ENCODE results near the gene ITPRIP.

Gene ITPRIP

DNA sequence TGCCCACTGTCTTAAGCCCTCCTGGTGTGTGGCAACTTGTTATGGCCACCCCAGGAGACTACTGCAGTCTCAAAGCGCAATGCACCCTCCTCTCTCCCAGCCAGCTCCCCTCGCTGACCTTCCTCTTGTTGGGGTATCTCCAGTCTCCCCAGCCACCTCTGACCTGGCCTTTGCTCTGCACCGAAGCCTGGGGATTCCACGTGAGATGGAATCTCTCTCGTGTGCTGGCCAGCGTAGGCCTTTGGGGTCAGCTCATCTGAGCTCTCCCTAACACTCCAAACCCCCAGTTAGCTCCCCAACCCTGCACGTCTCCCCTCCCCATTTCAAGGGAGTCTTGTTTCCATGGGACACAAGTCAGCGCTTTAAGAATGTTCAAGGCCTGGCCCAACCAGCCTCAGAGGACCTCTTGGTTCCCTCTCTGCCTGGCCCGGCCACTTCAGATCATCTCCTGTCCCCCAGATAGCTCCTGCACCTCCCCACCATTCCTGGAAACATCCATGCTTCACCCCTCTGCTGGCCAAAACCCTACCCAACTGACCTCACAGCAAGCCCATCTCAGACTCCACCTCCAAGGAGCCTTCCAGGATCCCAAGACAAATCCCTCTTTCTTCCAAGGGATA, 11.2 kb downstream of the ITPRIP start:
- Histone ChIP-seq H3K4me2 (ENCODE audit: low read length) (no peak overlapping the region), H3K4me1 (ENCODE audit: insufficient read depth, low read length, severe bottlenecking) (peaks cover 29% of the 10 kb centered on the region), H3K4me3 (ENCODE audit: low read depth, low read length, poor library complexity, severe bottlenecking) (no peak overlapping the region), H3K79me2 (ENCODE audit: insufficient read depth, low read length) (no peaks in the 10 kb centered on the region), H3K9me3 (ENCODE audit: low read length) (no peaks in the 10 kb centered on the region), H3K9ac (ENCODE audit: low read length) (no peak overlapping the region), H2AFZ (ENCODE audit: low read length) (no peak overlapping the region), H3K27ac (ENCODE audit: low read depth, low read length, poor library complexity, severe bottlenecking) (no peak overlapping the region), H3K27me3 (ENCODE audit: insufficient read depth, low read length) (no peaks in the 10 kb centered on the region), H3K9me2 (ENCODE audit: low read depth, low read length) (no peaks in the 10 kb centered on the region), H4K20me1 (ENCODE audit: insufficient read depth, low read length) (no peaks in the 10 kb centered on the region), H3K36me3 (ENCODE audit: insufficient read depth, low read length) (no peaks in the 10 kb centered on the region; the same call in 1 of the 2 replicates), H3F3A (ENCODE audit: insufficient read depth, low read length) (no peaks in the 10 kb centered on the region)
- no peak for TF ChIP-seq EZH2 (IDR thresholded peaks at IDR 0.05; ENCODE audit: borderline replicate concordance, low read length)
- TF ChIP-seq, protein P1, sequence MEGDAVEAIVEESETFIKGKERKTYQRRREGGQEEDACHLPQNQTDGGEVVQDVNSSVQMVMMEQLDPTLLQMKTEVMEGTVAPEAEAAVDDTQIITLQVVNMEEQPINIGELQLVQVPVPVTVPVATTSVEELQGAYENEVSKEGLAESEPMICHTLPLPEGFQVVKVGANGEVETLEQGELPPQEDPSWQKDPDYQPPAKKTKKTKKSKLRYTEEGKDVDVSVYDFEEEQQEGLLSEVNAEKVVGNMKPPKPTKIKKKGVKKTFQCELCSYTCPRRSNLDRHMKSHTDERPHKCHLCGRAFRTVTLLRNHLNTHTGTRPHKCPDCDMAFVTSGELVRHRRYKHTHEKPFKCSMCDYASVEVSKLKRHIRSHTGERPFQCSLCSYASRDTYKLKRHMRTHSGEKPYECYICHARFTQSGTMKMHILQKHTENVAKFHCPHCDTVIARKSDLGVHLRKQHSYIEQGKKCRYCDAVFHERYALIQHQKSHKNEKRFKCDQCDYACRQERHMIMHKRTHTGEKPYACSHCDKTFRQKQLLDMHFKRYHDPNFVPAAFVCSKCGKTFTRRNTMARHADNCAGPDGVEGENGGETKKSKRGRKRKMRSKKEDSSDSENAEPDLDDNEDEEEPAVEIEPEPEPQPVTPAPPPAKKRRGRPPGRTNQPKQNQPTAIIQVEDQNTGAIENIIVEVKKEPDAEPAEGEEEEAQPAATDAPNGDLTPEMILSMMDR (IDR thresholded peaks at IDR 0.05; ENCODE audit: low read length) = no peak

- peaks cover 38% of the 10 kb centered on the region for H3K4me1 ChIP-seq (ENCODE audit: insufficient read depth, low read length, severe bottlenecking)
- no peak overlapping the region for H3K4me3 ChIP-seq (ENCODE audit: low read depth, low read length, poor library complexity, severe bottlenecking)
- no peak overlapping the region for H2AFZ ChIP-seq (ENCODE audit: low read length)
- H3K9me2 ChIP-seq (ENCODE audit: low read depth, low read length) = no peaks in the 10 kb centered on the region
- H3K36me3 ChIP-seq (ENCODE audit: insufficient read depth, low read length) = no peaks in the 10 kb centered on the region; the same call in 1 of the 2 replicates
- H3K9ac ChIP-seq (ENCODE audit: low read length) = no peak overlapping the region
- H3K27ac ChIP-seq (ENCODE audit: low read depth, low read length, poor library complexity, severe bottlenecking) = no peak overlapping the region
- H3K4me2 ChIP-seq (ENCODE audit: low read length) = no peak overlapping the region
- H4K20me1 ChIP-seq (ENCODE audit: insufficient read depth, low read length) = no peaks in the 10 kb centered on the region
- no peaks in the 10 kb centered on the region for H3F3A ChIP-seq (ENCODE audit: insufficient read depth, low read length)
- no peaks in the 10 kb centered on the region for H3K9me3 ChIP-seq (ENCODE audit: low read length)
- no peaks in the 10 kb centered on the region for H3K79me2 ChIP-seq (ENCODE audit: insufficient read depth, low read length)
- TF ChIP-seq EZH2 (IDR thresholded peaks at IDR 0.05; ENCODE audit: borderline replicate concordance, low read length) = no peak
- TF ChIP-seq, protein P1 (IDR thresholded peaks at IDR 0.05; ENCODE audit: low read length) = no peak
- H3K27me3 ChIP-seq (ENCODE audit: insufficient read depth, low read length) = no peaks in the 10 kb centered on the region
Measured at GRCh38 chr10:104325436-104326435, 12.5 kb downstream of the ITPRIP start.

GRCh38 chr10:104324931-104325330, 13.3 kb downstream of the ITPRIP start:
- Histone ChIP-seq H3K4me2 (ENCODE audit: low read length) (no peak overlapping the region), H4K20me1 (ENCODE audit: insufficient read depth, low read length) (no peaks in the 10 kb centered on the region), H3K27ac (ENCODE audit: low read depth, low read length, poor library complexity, severe bottlenecking) (no peak overlapping the region), H2AFZ (ENCODE audit: low read length) (no peak overlapping the region), H3K9me2 (ENCODE audit: low read depth, low read length) (no peaks in the 10 kb centered on the region), H3F3A (ENCODE audit: insufficient read depth, low read length) (no peaks in the 10 kb centered on the region), H3K27me3 (ENCODE audit: insufficient read depth, low read length) (no peaks in the 10 kb centered on the region), H3K9ac (ENCODE audit: low read length) (no peak overlapping the region), H3K4me3 (ENCODE audit: low read depth, low read length, poor library complexity, severe bottlenecking) (no peak overlapping the region), H3K9me3 (ENCODE audit: low read length) (no peaks in the 10 kb centered on the region), H3K79me2 (ENCODE audit: insufficient read depth, low read length) (no peaks in the 10 kb centered on the region), H3K36me3 (ENCODE audit: insufficient read depth, low read length) (no peaks in the 10 kb centered on the region; the same call in 1 of the 2 replicates), H3K4me1 (ENCODE audit: insufficient read depth, low read length, severe bottlenecking) (peaks cover 38% of the 10 kb centered on the region)
- TF ChIP-seq, protein P1 (IDR thresholded peaks at IDR 0.05; ENCODE audit: low read length) = no peak
- no peak for TF ChIP-seq EZH2 (IDR thresholded peaks at IDR 0.05; ENCODE audit: borderline replicate concordance, low read length)

All from OCI-LY1 (cell line).